GM12872 (cell line): Measurements from ENCODE around the gene LIMS2.
A peak's percentile ranks its signal among the peaks of the same experiment; 100 is the strongest.

Source experiments
- CTCF ChIP-seq: IDR thresholded peaks from 3 replicates; pipeline ENCODE4 v1.5.1; 2011; ENCODE audit warnings: low read depth, mild to moderate bottlenecking, low read length, moderate library complexity; ENCODE audit not compliant: insufficient read depth

The LIMS2 gene

GRCh38 chr2:127593228-127594115, 81.9 kb downstream of the LIMS2 start:
- TF ChIP-seq CTCF = no peak

GRCh38 chr2:127592761-127593227, 82.5 kb downstream of the LIMS2 start:
- no peak for TF ChIP-seq CTCF

GRCh38 chr2:127591221-127591923, 84.0 kb downstream of the LIMS2 start:
- peak; percentile 99 for TF ChIP-seq CTCF

- TF ChIP-seq CTCF = no peak
Measured at GRCh38 chr2:127590386-127591190, 84.7 kb downstream of the LIMS2 start.

- TF ChIP-seq CTCF = no peak
Measured at GRCh38 chr2:127589841-127590240, 85.5 kb downstream of the LIMS2 start.

- no peak for TF ChIP-seq CTCF
Measured at GRCh38 chr2:127589358-127589757, 86.0 kb downstream of the LIMS2 start.
